Heart right ventricle (tissue), 16 donors: ENCODE results near the gene RBM28. TPM values are rescaled to one million over a fixed set of nuclear protein-coding genes. Genes with fewer than 3 reads are reported as not detected.

Source experiments
- ATAC-seq, 8 donors: fragments of 200-7000 bp; cut with Tn5 transposase; one replicate each; pipeline ENCODE4 v1.9.1; 2020; ENCODE audit warnings: mild to moderate bottlenecking in 8 of 8, moderate library complexity in 8 of 8, moderate number of reproducible peaks in 1 of 8
- DNase-seq, 2 donors: peaks; one replicate each; pipeline ENCODE4 v3.0.0-alpha.2; 2020
- H3K27ac ChIP-seq, 10 donors: fragments of 200-600 bp; sonication (generic) in 2 of 10; one replicate each; pipeline versions ENCODE4 v1.5.0 to v1.8.0; 2020 to 2022; ENCODE audit warnings: mild to moderate bottlenecking in 3 of 10
- H3K27me3 ChIP-seq, 7 donors: fragments of 200-600 bp; one replicate each; pipeline ENCODE4 v1.8.0; 2021 to 2022; ENCODE audit warnings: mild to moderate bottlenecking in 2 of 7
- H3K36me3 ChIP-seq, 9 donors: fragments of 200-600 bp; sonication (generic) in 1 of 9; one replicate each; pipeline versions ENCODE4 v1.5.0 to v1.8.0; 2020 to 2022; ENCODE audit warnings: mild to moderate bottlenecking in 2 of 9
- H3K4me1 ChIP-seq, 9 donors: fragments of 200-600 bp; sonication (generic) in 1 of 9; one replicate each; pipeline versions ENCODE4 v1.5.0 to v1.8.0; 2020 to 2022; ENCODE audit warnings: mild to moderate bottlenecking in 4 of 9
- H3K4me3 ChIP-seq, 10 donors: fragments of 200-600 bp; sonication (generic) in 2 of 10; one replicate each; pipeline versions ENCODE4 v1.5.0 to v1.8.0; 2020 to 2022; ENCODE audit warnings: mild to moderate bottlenecking in 7 of 10, moderate library complexity in 2 of 10
- H3K9me3 ChIP-seq, 11 donors: fragments of 200-600 bp in 10 of 11; sonication (generic) in 2 of 11; one replicate each; pipeline versions ENCODE4 v1.5.0 to v1.8.0; 2013 to 2022; ENCODE audit warnings: mild to moderate bottlenecking in 2 of 11, control low read depth in 1 of 11, moderate library complexity in 1 of 11
- CTCF ChIP-seq, 9 donors: fragments of 200-600 bp; sonication (generic) in 2 of 9; IDR thresholded peaks; one replicate each; pipeline versions ENCODE4 v1.5.0 to v1.8.0; 2021 to 2022; ENCODE audit warnings: antibody characterized with exemption in 9 of 9, mild to moderate bottlenecking in 5 of 9, moderate library complexity in 1 of 9
- WGBS, 2 donors: extraction: QIAGEN DNeasy Blood & Tissue Kit; methylation state at CpG; one replicate each; pipeline ENCODE4 v1.1.7; 2013; ENCODE audit warnings: inconsistent platforms in 1 of 2; 5-methylcytosine and 5-hydroxymethylcytosine counted together
- intact Hi-C, 10 donors: fragments of 100-400 bp; cut with DNase I; formaldehyde crosslinking; loops; one replicate each; pipeline versions ENCODE4 v1.11.1 to v1.14.2; 2022
- polyA plus RNA-seq, 2 donors: library from polyadenylated mRNA; stranded (reverse); fragments of 200-250 nt; gene quantifications; one replicate each; pipeline ENCODE4 v1.2.3, GENCODE V29; 2013
- total RNA-seq, 10 donors: library from RNA; stranded (reverse); fragmentation: NEBNext Ultra II Directional in 3 of 10; extraction: Animal tissue kit (Norgen Biotek cat#: 25700) in 3 of 10; gene quantifications; one replicate each; pipeline versions ENCODE4 v1.2.1 to v1.2.4, GENCODE V29; 2021 to 2023
- donor health status: Arrhythmogenic right ventricular cardiomyopathy.
- donor health status: ischemic (EF 13 %, LVEDD 7.1; RV severe dilation, severe dysfunction).
- donor health status: healthy with polysubstance abuse.
- donor health status: DM: no; HTN: yes; CAD: no.
- donor health status: DM: no; HTN: no; CAD: no.
- donor health status: ischemic (EF 25% LVEDD 6.9; RV normal size, moderate dysfunction).
- donor health status: ischemic (EF 25% LVEDD 5.7; RV mildly dilated, moderate dysfunction).
- donor health status: healthy.
- donor health status: DM: yes; HTN: yes; CAD: no.
- donor health status: Ischemic cardiomyopathy.
- donor health status: ischemic (EF 35%, LVEDD 5.7; RV mildly dilated, moderate dysfunction).
- donor health status: nonischemic (EF 11% LVEDD 7.7; RV severe dilation, severe dysfunction).
- donor health status: DM: yes; HTN: yes; CAD: no.
- donor health status: PGD.
- donor health status: ischemic (EF 29% LVEDD 5.4; RV normal size, mild dysfunction).
- donor health status: nonischemic (EF 23%, LVEDD 6.1; RV moderate dilation, normal function).

RBM28 gene
- total and polyA plus RNA-seq, 12 donors = 16.6 to 96.9 (median 28.3) TPM

- ATAC-seq (no peak), DNase-seq (no peak)
- H3K4me3 ChIP-seq = no peak overlapping the region
- no peaks in the 10 kb centered on the region for H3K9me3 ChIP-seq
- H3K36me3 ChIP-seq = peaks cover under 1 to 100% (median 65%) of the 10 kb centered on the region in 9 donors
- no peak overlapping the region for H3K27ac ChIP-seq
- intact Hi-C loops = no loop called here
- peaks cover 0 to 21% (median 9%) of the 10 kb centered on the region in 9 donors for H3K4me1 ChIP-seq
- no peak for TF ChIP-seq CTCF (IDR thresholded peaks at IDR 0.05)
- WGBS, 2 donors = 77 to 80% methylated on average over 5 of the region's 5 CpGs
- no peaks in the 10 kb centered on the region for H3K27me3 ChIP-seq
Measured at GRCh38 chr7:128318691-128319090, 25.0 kb downstream of the RBM28 start.

GRCh38 chr7:128311013-128311412 is 32.7 kb downstream of the RBM28 start:
- no peak for DNase-seq
- Histone ChIP-seq H3K36me3 (peaks cover 2 to 100% (median 82%) of the 10 kb centered on the region in 9 donors), H3K27me3 (no peaks in the 10 kb centered on the region), H3K9me3 (no peaks in the 10 kb centered on the region), H3K4me3 (no peak overlapping the region), H3K4me1 (no peaks in the 10 kb centered on the region), H3K27ac (no peak overlapping the region)
- no peak for TF ChIP-seq CTCF (IDR thresholded peaks at IDR 0.05)
- ATAC-seq = no peak
- WGBS, 2 donors = 95% methylated on average over 3 of the region's 3 CpGs
- intact Hi-C loops = no loop called here

- DNase-seq (no peak), ATAC-seq (no peak)
- H3K27ac ChIP-seq = no peak overlapping the region
- H3K27me3 ChIP-seq = no peaks in the 10 kb centered on the region
- no peaks in the 10 kb centered on the region for H3K9me3 ChIP-seq
- no peak for TF ChIP-seq CTCF (IDR thresholded peaks at IDR 0.05)
- H3K4me1 ChIP-seq = no peaks in the 10 kb centered on the region
- whole genome bisulfite sequencing, 2 donors = 83 to 86% methylated on average over 5 of the region's 5 CpGs
- H3K36me3 ChIP-seq = peaks cover 2 to 100% (median 82%) of the 10 kb centered on the region in 9 donors
- intact Hi-C loops = no loop called here
- H3K4me3 ChIP-seq = no peak overlapping the region
Measured at GRCh38 chr7:128310499-128310898, 33.2 kb downstream of the RBM28 start.

GRCh38 chr7:128309976-128310375 is 33.7 kb downstream of the RBM28 start:
- no peak for ATAC-seq
- 87 to 88% methylated on average over 5 of the region's 5 CpGs for WGBS, 2 donors

More at GRCh38 chr7:128309976-128310375, 33.7 kb downstream of the RBM28 start:
- no peak for TF ChIP-seq CTCF (IDR thresholded peaks at IDR 0.05)
- H3K36me3 ChIP-seq = peaks cover 1 to 100% (median 78%) of the 10 kb centered on the region in 9 donors
- intact Hi-C loops = no loop called here
- DNase-seq = no peak
- H3K27ac ChIP-seq = no peak overlapping the region
- no peaks in the 10 kb centered on the region for H3K9me3 ChIP-seq
- H3K4me3 ChIP-seq = no peak overlapping the region
- no peaks in the 10 kb centered on the region for H3K4me1 ChIP-seq
- no peaks in the 10 kb centered on the region for H3K27me3 ChIP-seq
